Femur (tissue), 1 donor: ENCODE measurements around the gene MYLK.

ENCODE experiments used
- DNase-seq: peaks from one replicate; pipeline ENCODE4 v3.0.0-alpha.2; 2017

The MYLK gene

DNA sequence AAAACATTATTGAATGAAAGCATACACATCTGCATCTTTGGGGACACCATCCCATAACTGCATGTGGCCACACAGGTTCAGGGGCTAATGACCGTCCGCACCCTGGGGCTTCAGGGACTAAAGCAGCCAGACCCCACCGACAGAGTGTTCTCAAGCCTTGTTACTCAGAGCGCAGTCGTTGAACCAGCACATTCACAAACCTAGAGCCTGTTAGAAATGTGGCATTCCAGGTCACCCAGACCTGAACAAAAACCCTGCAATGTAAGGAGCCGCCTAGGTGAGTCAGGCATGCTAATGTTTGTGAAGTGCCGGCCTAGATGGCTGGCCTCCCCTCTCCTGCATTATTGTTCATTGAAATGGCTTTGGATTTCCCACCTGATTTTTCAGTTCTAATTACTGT is 247.0 kb downstream of the MYLK start:
- DNase-seq, result no peak

DNA sequence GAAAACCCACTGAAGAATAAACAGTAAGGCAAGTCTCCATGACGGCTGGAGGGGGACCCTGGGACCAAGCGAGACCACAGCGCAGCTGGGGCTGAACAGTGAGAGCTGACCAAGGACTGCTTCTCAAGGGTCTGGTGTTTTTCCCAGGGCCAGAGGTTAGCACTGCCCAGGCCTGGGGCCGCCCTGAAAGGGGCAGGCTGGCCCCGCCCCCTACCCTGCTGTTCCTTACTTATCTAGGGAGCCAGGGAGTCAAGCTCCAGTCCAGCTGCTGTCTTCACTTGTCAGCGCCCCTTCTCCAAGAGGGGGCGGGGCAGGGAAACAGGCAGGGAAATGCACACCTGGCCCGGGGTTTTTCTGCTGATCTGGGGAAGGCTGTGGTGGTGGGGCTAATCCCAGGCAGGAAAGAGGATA is 247.7 kb downstream of the MYLK start:
- DNase-seq, result peak; percentile 16

DNA sequence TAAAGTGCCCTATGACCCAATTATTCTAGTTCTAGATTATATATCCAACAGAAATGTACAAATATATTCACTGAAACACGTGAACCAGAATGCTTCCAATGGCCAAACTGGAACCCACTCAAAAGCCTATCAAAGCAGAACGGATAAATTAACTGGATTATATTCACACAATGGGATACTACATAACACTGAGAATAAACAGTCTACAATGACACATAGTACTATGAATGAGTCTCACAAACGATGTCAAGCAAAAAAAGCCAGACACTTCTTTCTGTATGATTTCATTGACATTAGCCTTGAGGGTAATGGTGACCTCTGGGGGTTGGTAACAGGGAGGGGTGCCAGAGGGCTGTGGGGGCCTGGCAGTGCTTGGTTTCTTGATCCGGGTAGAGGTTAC is 248.4 kb downstream of the MYLK start:
- no peak for DNase-seq

DNA sequence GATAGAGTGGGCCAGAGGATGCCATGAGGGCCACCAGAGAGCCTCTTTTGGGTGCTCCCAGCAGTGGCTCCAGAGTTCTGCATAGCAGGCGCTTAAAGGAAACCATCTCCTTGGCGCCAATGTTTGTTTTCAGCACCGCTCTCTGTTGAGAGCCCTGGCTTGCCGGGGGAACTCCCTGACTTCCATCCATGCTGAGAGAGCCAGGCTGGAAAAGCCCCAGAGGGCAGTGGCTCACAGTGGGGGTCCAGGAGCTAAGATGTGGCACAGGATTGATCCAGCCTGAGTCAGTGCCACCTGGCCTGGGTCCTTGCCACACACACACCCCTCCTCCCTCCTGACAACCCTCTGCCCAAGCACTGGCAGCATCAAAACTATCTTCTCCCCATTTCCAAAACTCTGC is 248.9 kb downstream of the MYLK start:
- peak; percentile 13 for DNase-seq

DNA sequence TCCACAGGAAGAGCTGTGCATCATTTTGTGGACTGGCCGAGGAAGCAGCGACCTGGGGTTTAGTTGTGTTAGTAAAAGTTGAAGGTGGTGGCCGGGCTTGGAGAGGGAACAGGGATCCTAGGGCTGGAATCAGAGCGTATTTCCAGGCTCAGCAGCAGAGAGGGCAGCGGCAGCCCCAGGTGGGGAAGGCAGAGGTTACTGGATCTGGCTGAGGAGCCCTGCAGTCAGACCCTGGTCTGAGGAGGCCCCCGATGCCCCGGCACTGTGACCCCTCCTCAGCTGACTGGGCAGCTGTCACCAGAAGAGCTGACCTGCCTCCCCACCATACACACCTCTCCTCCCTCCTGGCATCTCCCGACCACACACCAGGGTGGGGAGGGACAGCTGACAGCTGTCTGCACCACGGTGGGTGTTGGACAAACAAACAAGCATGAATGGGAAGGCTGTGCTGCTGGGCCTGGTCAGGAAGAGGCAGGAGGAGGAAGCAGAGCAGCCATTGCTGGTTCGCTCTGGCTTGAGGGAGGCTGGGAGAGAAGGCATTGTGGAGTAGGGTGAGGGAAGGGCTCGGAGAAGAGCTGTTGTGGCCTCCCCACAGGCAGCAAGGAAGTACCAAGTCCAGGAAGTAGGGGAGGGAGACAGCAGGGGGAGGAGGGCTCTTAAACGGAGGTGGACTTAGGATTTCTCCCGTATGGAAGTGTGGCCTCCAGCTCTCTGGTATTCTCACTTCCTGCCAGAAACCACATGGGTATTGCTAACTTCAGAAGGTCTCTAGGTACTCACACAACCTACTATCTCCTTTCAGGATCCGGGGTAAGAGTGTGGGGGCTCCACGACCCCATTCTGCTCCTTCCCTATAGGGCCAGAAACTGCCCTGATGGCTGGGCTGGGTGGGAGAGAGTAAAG is 249.7 kb downstream of the MYLK start:
- no peak for DNase-seq

DNA sequence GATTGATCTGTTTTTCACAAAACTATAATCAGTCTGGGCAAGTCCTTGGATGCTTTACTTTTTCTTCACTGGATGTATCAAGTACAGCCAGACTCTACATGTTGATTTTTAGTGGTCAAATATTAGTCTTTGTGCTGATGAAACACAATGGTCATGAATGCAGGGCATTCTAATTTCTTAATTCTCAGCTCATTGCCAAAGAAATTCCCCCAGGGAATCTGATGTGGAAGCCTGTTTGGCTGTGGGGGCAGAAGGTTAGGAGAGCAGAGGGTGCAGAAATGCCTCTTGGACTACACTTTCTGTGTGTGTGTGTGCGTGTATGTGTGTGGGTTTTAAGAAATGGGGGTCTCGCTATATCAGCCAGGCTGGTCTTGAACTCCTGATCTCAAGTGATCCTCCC is 250.6 kb downstream of the MYLK start:
- no peak for DNase-seq

DNA sequence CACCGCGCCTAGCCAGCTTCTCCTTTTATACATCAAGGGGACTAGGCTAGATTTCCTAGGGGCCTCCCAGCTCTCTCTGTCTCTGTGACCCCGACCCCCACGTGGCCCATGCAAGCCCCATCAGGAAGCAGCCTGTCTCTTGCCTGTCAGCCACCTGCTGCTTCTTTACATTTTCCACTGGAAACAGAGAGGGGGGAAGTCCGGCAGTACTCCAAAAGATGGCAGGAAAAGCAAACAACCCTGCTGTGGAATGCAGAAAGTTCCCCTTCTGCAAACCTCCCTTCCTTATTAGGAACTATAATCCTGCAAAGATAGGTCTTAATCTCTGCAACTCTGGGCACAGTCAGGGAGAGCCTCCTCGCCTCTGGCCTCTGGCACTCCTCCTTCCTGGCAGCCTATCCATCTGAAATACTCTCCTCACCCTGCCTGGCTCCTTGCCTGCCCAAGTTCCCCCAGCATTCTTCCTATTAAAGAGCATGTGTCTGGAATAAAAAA is 251.9 kb downstream of the MYLK start:
- DNase-seq, result peak; percentile 50

DNA sequence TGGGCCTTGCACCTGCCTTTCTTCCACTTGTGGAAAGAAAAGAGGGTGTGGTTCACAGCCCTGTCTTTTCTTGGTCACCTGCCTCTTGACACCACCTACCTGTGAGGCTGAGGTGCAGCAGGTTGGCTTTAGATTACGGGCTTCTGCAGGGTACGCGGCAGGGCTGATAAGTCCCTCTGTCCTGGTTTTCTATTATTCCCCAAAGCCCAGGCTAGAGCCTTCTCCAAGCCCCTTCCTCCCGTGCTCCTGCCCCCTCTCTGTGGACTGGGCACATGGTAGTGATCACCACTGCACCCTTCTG is 254.4 kb downstream of the MYLK start:
- no peak for DNase-seq

DNA sequence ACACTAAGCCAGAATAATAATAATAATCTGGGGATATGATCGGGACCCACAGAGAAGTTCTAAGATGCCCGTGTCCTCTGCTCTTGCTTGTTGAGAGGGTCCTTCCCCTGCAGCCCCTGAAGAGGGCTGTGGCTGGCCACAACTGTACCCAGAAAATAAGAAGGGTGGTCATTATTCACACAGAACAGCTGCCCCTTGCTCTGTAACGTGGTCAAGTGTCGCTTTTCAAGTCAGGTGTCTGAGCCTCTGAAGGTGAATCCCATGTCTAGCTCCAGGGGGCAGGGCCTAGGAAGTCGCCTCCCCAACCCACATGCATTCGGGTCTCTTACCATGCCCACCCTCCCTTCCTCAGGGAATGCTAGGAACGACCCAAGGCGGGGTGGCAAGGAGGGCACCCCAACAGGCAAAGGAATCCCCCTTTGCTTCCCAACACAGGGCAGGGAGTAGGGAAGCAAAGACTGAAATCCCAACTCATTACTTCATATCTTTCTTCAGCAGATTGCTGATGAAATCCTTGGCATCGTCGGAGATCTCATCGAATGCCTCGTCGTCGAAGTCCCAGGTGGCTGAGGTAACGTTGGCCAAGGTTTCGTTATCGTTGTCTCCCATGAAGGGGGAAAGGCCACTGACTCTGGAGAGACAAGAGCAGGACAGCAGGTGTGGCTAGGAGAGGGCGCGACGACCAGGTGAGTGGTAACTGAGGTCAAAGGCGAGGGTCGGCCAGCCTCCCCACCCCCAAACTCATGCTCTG is 255.0 kb downstream of the MYLK start:
- no peak for DNase-seq

DNA sequence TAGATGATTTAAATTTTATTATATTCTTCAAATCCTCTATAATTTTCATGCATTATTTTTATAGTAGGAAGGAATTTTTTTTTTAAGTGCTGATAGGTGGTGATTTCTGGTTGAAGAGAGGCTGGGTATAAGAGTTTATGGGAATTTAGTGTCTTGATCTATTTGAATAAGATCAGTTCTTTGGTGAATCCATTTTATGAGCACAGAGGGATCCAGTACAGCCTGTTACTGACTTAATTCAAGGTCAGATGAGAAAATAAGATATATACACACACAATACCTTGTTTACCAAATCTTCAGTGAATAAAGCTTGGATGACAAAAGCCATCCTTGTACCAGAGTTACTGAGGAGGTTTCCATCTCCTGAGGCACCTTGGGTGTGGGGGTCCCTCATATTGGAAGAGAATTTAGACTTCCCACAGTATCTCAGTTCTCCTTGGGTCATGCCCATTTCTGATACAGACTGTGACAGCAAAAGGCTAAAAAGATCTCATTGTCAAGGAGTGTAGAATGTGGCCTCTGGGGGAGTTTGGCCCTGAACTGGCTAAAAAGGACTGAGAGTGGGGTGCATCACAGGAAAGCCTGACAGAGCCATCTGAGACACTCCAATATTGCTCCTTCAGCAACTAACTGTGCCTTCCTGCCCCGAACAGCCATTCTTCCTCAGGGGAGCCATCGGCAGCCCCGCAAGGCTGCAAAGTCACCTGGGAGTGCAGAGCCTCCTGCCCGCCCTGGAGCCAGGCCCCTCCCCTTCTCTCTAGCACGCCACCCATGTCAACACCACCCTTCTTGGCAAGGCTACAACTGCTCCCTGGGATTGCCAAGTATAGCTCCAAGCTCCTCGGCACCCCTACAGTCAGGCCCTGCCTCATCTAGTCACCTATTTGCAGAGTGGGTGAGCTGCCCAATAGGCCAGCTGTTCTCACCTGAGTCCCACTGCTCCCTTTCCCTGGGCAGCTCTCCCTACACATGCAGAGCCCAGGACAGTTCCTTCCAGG is 256.2 kb downstream of the MYLK start:
- DNase-seq, result no peak

DNA sequence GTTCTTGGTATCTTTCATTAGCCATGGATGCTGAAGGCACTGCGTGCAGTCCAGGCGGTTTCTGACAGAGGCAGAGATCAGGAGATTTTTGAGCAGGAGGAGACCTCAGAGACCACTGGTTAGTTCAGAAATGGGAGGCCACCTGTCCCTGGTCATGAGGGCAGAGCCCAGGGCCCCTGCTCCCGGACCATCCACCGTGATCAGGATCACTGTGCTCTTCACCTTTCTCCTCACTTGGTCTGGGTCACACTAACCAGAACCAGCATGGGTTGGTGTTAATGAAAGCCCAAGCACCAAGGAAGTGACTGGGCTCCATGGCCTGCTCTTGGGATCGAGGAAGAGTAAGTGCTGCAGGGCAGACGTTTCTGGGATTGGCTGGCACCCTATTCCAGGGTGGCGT is 257.3 kb downstream of the MYLK start:
- no peak for DNase-seq

DNA sequence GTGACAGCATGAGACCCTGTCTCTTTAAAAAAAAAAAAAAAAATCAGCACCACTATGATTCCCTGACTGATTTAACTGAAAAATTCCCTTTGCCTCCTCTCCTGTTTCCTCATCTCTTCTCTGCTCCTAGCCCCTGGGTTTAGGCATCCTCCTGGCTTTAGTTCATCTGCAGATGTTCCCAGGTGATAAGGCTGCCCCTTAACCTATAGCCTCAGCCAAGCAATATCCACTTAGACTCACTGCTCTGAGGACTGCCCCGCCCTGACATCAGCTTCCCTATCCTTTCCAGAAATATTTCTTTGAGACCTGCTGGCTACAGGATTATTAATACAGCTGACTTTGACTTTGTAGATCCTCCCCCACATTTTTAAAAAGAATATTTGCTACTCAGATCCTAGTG is 259.8 kb downstream of the MYLK start:
- no peak for DNase-seq

DNA sequence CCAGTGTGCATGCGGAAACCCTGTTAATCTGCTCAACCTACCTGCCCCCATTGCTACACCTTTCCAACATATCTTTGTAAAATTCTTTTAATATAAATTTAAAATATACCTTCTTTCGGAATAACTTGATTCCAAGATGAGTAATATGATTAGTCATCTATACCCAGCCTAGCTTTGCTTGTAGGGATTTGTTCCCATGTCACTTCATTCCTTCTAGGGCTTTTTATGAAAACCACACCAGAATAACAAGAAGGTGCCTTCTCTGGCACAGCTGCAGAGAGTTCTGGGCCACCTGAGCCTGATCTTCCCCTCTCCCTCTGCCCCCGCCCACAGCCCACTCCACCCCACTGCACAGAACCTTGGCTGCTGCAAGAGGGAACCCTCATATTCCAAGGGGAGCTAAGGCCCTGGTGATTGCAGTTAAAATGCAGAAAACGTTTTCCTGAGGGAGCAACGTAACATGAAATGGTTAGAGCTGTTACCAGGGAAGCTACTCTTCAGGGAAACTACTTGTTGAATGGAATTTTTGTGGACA is 260.7 kb downstream of the MYLK start:
- DNase-seq, result no peak

DNA sequence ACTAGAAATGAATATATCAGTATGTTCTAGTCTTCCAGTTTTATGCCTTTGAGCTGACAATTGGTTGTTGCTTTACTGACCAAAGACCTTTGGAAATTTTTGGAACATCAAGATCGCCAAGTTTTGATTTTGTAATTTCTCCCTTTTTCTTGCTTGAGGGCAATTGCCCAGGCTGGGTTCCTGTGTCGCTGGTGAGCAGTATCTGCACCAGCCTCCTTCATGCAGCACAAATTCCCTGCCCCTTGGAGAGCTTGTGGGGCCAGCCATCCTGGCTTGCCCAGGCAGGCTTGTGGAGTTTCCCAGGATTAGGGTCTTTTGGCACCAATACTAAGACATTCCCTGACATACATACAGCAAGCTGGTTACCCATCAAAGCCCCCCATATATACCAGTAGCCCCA is 261.4 kb downstream of the MYLK start:
- no peak for DNase-seq

DNA sequence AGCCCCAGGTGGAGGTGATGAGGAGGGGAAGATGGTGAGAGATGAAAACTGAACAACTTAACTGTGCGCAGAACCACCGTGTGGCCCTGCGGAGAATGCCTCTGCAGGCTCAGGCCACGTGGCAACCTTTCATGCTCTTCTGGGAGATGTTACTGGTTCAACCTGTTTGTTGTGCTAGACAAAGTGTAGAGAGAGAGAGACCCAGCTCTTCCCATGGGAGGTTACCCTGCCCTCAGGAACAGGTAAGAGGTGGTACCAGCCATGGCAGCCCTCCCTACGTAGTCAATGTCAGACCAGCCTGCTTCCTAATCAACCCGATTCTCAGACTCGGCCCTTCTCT is 262.3 kb downstream of the MYLK start:
- no peak for DNase-seq

DNA sequence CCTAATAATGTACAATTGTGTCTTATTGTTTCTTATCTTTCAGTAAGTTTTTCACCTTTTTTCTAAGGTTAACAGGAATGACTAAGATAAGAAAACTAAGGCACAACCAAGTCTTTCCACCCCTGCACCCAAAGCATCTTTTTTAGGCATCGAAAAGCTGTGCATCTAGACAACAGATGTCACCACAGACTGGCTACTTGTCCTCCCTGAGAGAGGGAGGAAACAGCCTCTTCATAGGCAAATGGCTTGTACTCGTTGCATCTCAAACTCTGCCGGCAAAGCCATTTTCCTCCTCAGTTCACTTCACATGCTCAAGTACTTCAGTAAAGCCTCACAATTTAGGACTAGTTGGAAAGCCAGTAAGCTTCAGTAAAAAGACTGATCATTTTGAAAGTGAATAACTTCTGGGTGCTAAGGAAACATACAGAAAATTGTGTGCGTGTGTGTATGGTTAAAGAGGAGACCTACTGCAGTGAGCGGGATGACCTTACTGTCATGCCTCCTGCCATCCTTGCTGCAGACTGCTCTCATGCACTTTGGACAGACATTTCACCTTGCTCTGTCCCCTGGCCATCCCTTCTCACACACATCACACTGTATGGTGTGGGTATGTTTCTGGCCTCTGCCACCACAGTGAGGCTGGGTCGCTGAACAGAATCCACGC is 262.8 kb downstream of the MYLK start:
- DNase-seq, result no peak

DNA sequence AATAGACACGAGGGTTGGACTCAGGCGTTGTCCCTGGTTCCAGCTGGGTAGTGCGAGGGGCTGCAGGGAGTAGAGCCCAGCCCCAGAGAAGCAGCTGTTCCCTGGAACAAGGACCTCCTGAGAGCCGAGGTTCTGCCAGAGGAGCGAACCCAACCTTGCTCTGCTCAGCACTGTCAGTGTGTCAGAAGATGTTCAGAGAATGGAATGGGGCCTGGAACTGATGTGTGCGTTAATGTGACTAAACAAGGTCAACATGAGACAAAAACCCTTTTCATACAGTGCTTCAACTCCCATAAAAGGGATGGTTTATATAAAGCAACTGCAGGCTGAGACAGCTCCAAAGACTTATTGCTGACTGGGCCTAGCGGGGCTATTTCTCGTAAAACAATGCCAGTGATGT is 263.8 kb downstream of the MYLK start:
- DNase-seq, result no peak

DNA sequence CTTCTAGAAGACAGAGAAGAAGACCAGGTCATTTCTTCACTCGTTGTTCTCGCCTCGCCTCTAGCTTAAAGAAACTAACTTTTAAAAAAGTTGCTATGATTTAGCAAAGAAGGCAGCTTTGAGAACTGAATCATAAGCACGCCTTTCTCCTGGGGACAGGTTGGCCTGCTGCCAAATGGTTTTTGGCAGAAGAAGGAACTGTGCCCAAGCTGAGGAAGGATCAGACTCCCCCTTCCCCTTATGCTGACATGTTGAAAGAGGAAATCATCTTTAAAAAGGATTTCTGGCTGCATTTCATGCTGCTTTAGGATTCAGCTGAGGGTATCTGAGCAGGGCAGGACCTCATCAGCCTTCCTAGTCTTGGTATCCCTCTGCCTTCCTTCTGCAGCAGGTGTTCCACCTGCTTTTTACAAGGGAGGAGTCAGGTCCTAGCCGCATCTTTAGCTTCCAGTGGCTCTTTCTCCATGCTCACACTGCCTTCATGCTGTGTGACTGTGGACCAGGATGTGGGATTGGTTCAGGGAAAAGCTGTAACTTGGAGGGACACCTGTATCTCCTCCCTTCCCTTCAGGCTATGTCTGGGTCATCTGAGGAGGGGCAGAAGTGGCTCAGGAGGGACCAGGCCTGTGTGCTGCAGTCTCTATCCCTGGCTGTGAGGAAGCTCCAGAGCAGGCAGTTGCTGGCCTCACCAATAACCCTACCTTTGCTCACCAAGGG is 265.2 kb downstream of the MYLK start:
- peak; percentile 77 for DNase-seq

DNA sequence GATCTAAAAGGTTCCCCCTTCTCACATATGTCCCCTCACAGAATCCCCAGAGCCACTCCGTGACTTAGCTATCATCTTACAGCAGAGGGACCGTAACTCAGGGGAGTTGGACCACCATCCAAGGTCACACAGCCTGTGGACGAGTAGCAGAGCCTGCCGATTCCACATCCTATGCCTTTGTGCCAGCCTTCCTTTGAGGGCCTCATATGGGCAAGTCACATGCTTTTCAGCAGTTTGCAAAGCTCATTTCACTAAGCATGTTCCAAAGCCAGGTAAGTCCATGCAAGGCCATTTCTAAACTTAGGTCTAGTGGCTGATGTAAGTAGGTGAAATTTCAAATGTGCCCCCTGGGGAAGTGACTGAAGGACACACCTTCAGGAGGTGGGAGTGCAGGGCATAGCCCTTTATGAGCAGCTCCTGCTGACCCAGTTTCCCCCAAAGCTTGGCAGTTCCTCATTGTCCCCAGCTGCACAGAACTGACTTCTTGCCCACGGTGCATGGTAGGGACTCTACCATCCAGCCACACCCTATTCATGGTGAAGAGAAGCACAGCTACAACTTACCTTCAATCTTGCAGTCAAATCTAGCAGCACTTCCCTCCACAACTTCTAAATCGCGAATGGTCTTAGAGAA is 265.9 kb downstream of the MYLK start:
- DNase-seq, result no peak

DNA sequence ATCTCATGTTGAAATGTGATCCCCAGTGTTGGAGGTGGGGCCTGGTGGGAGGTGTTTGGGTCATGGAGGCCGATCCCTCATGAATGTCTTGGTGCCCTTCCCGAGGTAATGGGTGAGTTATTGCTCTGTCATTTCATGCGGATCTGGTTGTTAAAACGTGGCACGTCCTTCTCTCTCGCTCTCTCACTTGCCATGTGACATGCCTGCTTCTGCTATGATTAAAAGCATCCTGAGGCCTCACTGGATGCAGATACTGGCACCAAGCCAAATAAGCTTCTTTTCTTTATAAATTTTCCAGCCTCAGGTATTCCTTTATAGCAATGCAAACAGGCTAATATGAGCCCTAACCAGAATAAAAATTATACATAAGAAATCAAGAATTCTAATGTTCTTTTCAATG is 267.5 kb downstream of the MYLK start:
- no peak for DNase-seq

DNA sequence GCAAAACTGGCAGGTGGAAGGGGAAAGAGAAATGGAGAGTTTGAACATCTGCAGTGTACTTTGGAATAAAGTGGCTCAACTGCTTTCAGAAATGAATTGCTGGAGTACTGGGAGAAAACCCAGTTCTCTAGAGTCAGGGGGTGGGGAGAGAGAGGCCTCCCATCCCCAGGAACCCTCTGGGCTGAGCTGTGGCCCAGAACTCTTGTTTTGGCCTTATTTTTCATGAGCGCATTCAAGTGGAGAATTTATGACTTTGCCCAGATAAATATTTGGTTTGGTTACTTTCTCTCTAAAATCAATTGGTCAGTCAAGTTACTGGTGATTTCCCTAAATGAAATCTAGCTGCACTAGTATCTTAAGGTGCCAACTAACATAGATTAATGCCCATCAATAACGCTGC is 270.6 kb downstream of the MYLK start:
- no peak for DNase-seq
